GM13976 (cell line): ENCODE measurements around the gene SORCS3.

Source experiments
- DNase-seq: peaks from one replicate; pipeline ENCODE4 v3.0.0; 2012; ENCODE audit warnings: low spot score
- CTCF ChIP-seq: IDR thresholded peaks from 2 replicates; pipeline ENCODE4 v1.5.1; 2012; ENCODE audit warnings: borderline replicate concordance, mild to moderate bottlenecking; ENCODE audit not compliant: insufficient read depth; ENCODE audit errors: extremely low read depth, missing control alignments, control extremely low read depth
- in situ Hi-C: fragments of 300-500 bp; cut with MboI; formaldehyde crosslinking; loops from one replicate; pipeline ENCODE4 v1.12.0; 2022; ENCODE audit warnings: low sequenced_read_pairs, mixed read lengths, inconsistent platforms; ENCODE audit not compliant: unreplicated experiment

Gene SORCS3

GRCh38 chr10:104904753-104905323 is 263.7 kb downstream of the SORCS3 start:
- in situ Hi-C loops: no loop called here
- TF ChIP-seq CTCF: no peak
- DNase-seq: no peak

- TF ChIP-seq CTCF: no peak
- no peak for DNase-seq
- in situ Hi-C loops: no loop called here
Measured at GRCh38 chr10:104906112-104906511, 265.0 kb downstream of the SORCS3 start.

- no peak for DNase-seq
- in situ Hi-C loops: no loop called here
- TF ChIP-seq CTCF: no peak
Measured at GRCh38 chr10:104907521-104907920, 266.4 kb downstream of the SORCS3 start.

GRCh38 chr10:104908581-104908980 is 267.5 kb downstream of the SORCS3 start:
- DNase-seq: no peak
- no peak for TF ChIP-seq CTCF
- in situ Hi-C loops: no loop called here

GRCh38 chr10:104910712-104911111 is 269.6 kb downstream of the SORCS3 start:
- in situ Hi-C loops: no loop called here
- no peak for TF ChIP-seq CTCF
- DNase-seq: no peak

- no peak for DNase-seq
- in situ Hi-C loops: no loop called here
- TF ChIP-seq CTCF: no peak
Measured at GRCh38 chr10:104913390-104913789, 272.3 kb downstream of the SORCS3 start.
